Measurements from ENCODE around the gene BCL10.

BCL10 gene

GRCh38 chr1:85300140-85300539 is 23.7 kb upstream of the BCL10 start:
- in situ Hi-C loops (cut with MboI; ENCODE audit: low sequenced_read_pairs), result no loop called here

GRCh38 chr1:85297855-85298629 is 21.6 kb upstream of the BCL10 start:
- in situ Hi-C loops (cut with MboI; ENCODE audit: low sequenced_read_pairs), result no loop called here

- in situ Hi-C loops (cut with MboI; ENCODE audit: low sequenced_read_pairs), result no loop called here
Observed at GRCh38 chr1:85297538-85297854, 21.1 kb upstream of the BCL10 start.

- in situ Hi-C loops (cut with MboI; ENCODE audit: low sequenced_read_pairs), result no loop called here
Observed at GRCh38 chr1:85296980-85297379, 20.5 kb upstream of the BCL10 start.

- in situ Hi-C loops (cut with MboI; ENCODE audit: low sequenced_read_pairs), result no loop called here
Observed at GRCh38 chr1:85295654-85296053, 19.2 kb upstream of the BCL10 start.

- in situ Hi-C loops (cut with MboI; ENCODE audit: low sequenced_read_pairs), result no loop called here
Observed at GRCh38 chr1:85295006-85295431, 18.6 kb upstream of the BCL10 start.

GRCh38 chr1:85290826-85291225 is 14.4 kb upstream of the BCL10 start:
- in situ Hi-C loops (cut with MboI; ENCODE audit: low sequenced_read_pairs), result no loop called here

GRCh38 chr1:85289848-85290335 is 13.5 kb upstream of the BCL10 start:
- in situ Hi-C loops (cut with MboI; ENCODE audit: low sequenced_read_pairs), result no loop called here

- in situ Hi-C loops (cut with MboI; ENCODE audit: low sequenced_read_pairs), result no loop called here
Observed at GRCh38 chr1:85289207-85289847, 12.9 kb upstream of the BCL10 start.

- in situ Hi-C loops (cut with MboI; ENCODE audit: low sequenced_read_pairs), result no loop called here
Observed at GRCh38 chr1:85284202-85284601, 7.8 kb upstream of the BCL10 start.

- in situ Hi-C loops (cut with MboI; ENCODE audit: low sequenced_read_pairs), result no loop called here
Observed at GRCh38 chr1:85283475-85284199, 7.2 kb upstream of the BCL10 start.

- in situ Hi-C loops (cut with MboI; ENCODE audit: low sequenced_read_pairs), result no loop called here
Observed at GRCh38 chr1:85282424-85282823, 6.0 kb upstream of the BCL10 start.

- in situ Hi-C loops (cut with MboI; ENCODE audit: low sequenced_read_pairs), result no loop called here
Observed at GRCh38 chr1:85280636-85281035, 4.2 kb upstream of the BCL10 start.

- in situ Hi-C loops (cut with MboI; ENCODE audit: low sequenced_read_pairs), result no loop called here
Observed at GRCh38 chr1:85279458-85280080, 3.1 kb upstream of the BCL10 start.

- in situ Hi-C loops (cut with MboI; ENCODE audit: low sequenced_read_pairs), result no loop called here
Observed at GRCh38 chr1:85278853-85279314, 2.5 kb upstream of the BCL10 start.

GRCh38 chr1:85277802-85278201 is 1.4 kb upstream of the BCL10 start:
- in situ Hi-C loops (cut with MboI; ENCODE audit: low sequenced_read_pairs), result no loop called here

GRCh38 chr1:85276978-85277639 is 677 bp upstream of the BCL10 start:
- in situ Hi-C loops (cut with MboI; ENCODE audit: low sequenced_read_pairs), result no loop called here

GRCh38 chr1:85275701-85276214 is 674 bp downstream of the BCL10 start:
- in situ Hi-C loops (cut with MboI; ENCODE audit: low sequenced_read_pairs), result no loop called here

- in situ Hi-C loops (cut with MboI; ENCODE audit: low sequenced_read_pairs), result no loop called here
Observed at GRCh38 chr1:85274969-85275453, 1.4 kb downstream of the BCL10 start.

- in situ Hi-C loops (cut with MboI; ENCODE audit: low sequenced_read_pairs), result no loop called here
Observed at GRCh38 chr1:85273397-85273796, 3.0 kb downstream of the BCL10 start.
